Heart left ventricle (tissue), 13 donors: ENCODE results near the gene ZNF578.

Source experiments
- POLR2A ChIP-seq, 2 donors: fragments of 450-650 bp; IDR thresholded peaks; one replicate each; pipeline ENCODE4 v1.6.1; 2017; ENCODE audit warnings: antibody characterized with exemption in 2 of 2, mild to moderate bottlenecking in 2 of 2, moderate library complexity in 2 of 2
- TF ChIP-seq, protein P1 (sequence below), 12 donors: fragments of 200-600 bp; sonication (generic) in 4 of 12; IDR thresholded peaks; one replicate each; pipeline versions ENCODE4 v1.5.0 to v1.8.0; 2018 to 2022; ENCODE audit warnings: antibody characterized with exemption in 12 of 12, mild to moderate bottlenecking in 5 of 12
- donor health status: ischemic (EF 13 %, LVEDD 7.1; RV severe dilation, severe dysfunction).
- donor health status: DM: no; HTN: yes; CAD: no.
- donor health status: DM: no; HTN: no; CAD: no.
- donor health status: ischemic (EF 25% LVEDD 6.9; RV normal size, moderate dysfunction).
- donor health status: ischemic (EF 25% LVEDD 5.7; RV mildly dilated, moderate dysfunction).
- donor health status: ischemic (EF 35%, LVEDD 5.7; RV mildly dilated, moderate dysfunction).
- donor health status: nonischemic (EF 11% LVEDD 7.7; RV severe dilation, severe dysfunction).
- donor health status: DM: yes; HTN: yes; CAD: no.
- donor health status: PGD.
- donor health status: ischemic (EF 29% LVEDD 5.4; RV normal size, mild dysfunction).
- donor health status: nonischemic (EF 23%, LVEDD 6.1; RV moderate dilation, normal function).

GRCh38 chr19:52507266-52507665, 53.9 kb downstream of the ZNF578 start:
- TF ChIP-seq, protein P1, sequence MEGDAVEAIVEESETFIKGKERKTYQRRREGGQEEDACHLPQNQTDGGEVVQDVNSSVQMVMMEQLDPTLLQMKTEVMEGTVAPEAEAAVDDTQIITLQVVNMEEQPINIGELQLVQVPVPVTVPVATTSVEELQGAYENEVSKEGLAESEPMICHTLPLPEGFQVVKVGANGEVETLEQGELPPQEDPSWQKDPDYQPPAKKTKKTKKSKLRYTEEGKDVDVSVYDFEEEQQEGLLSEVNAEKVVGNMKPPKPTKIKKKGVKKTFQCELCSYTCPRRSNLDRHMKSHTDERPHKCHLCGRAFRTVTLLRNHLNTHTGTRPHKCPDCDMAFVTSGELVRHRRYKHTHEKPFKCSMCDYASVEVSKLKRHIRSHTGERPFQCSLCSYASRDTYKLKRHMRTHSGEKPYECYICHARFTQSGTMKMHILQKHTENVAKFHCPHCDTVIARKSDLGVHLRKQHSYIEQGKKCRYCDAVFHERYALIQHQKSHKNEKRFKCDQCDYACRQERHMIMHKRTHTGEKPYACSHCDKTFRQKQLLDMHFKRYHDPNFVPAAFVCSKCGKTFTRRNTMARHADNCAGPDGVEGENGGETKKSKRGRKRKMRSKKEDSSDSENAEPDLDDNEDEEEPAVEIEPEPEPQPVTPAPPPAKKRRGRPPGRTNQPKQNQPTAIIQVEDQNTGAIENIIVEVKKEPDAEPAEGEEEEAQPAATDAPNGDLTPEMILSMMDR (IDR thresholded peaks at IDR 0.05) = no peak
- TF ChIP-seq POLR2A (IDR thresholded peaks at IDR 0.05) = no peak
